ENCODE measurements around the gene FAM53B. TPM values are rescaled to one million over a fixed set of nuclear protein-coding genes. Genes with fewer than 3 reads are reported as not detected.

FAM53B gene
- total RNA-seq, 1 experiment from 2014 or later = 9.4 TPM

DNA sequence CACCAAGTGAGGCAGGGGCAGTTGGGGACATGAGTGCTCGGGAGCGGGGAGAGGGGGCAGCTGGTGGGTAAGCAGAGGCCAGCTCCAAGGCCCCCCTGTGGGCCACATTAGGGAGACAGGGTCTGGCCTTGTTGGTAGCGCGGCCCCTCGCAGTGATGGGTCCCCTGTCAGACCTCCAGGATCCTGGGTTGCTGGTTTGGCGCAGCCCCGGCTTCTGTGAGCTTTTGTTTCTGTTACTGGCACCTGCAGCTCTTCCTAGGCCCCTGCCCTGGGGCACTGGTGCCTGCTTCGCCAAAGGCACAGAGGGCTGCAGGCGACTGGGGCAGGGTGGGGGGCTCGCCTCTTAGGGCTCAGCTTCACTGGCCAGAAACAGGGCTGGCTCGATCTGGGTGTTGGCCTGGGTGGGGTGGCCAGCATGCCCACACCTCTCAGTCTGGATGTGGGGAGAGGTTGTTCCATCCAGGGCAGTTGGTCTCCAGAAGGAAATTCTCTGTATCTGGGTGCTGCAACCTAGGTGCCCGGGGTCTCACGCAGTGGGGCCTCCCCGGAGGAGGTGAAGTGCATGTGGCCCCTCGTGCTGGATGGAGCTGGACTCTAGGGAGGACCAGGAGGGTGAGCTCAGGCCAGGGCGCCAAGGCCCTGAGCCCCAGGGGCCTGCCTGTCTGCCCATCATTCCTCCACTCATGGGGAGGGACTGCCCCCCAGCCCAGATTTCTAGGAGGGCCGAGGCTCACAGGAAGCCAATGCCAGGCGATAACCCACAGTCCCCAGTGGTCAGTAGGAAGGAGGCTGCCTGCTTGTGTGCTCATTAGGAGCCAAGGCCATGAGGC is 143.9 kb downstream of the FAM53B start:
- no peak overlapping the region for H3K27ac ChIP-seq
- no peaks in the 10 kb centered on the region for H3K36me3 ChIP-seq
- H3K4me1 ChIP-seq = no peaks in the 10 kb centered on the region
- no peaks in the 10 kb centered on the region for H3K9me3 ChIP-seq (replicated peaks)
- no peak overlapping the region for H3K4me3 ChIP-seq
- DNase-seq = no peak
- no peaks in the 10 kb centered on the region for H3K27me3 ChIP-seq

- H3K27ac ChIP-seq = no peak overlapping the region
- H3K36me3 ChIP-seq = no peaks in the 10 kb centered on the region
- no peaks in the 10 kb centered on the region for H3K27me3 ChIP-seq
- DNase-seq = no peak
- no peaks in the 10 kb centered on the region for H3K9me3 ChIP-seq (replicated peaks)
- H3K4me3 ChIP-seq = no peak overlapping the region
- no peaks in the 10 kb centered on the region for H3K4me1 ChIP-seq
Observed at GRCh38 chr10:124599588-124600050, 144.6 kb downstream of the FAM53B start.

DNA sequence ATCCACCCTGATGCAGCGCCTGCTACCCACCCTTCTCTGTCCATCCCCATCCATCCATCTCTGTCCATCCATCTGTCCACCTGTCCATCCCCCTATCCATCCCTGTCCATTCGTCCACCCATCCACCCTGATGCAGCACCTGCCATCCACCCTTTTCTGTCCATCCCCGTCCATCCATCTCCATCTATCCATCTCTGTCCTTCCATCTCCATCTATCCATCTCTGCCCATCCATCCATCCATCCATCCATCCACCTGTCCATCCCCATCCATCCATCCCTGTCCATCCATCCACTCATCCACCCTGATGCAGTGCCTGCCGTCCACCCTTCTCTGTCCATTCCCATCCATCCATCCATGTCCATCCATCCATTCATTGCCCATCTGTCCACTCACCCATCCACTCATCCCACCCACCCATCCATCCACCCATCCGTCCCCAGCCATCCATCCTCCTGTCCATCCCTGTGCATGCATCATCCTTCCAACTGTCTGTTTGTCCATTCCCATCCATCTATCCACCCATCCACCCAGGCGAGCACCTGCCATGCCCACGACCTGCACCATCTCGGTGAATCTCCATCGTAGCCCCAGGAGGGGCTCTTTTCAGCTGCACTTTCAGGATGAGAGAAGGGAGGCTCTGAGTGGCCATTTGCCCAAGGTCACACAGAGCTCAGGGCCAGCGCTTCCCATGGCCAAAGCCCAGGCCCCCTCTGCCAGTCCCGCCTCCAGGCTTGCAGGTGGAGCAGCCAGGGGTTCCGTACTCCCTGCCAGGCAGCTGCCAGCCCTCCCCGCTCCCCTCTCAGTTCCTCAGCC is 145.2 kb downstream of the FAM53B start:
- H3K27ac ChIP-seq = no peak overlapping the region
- no peak for DNase-seq
- H3K4me3 ChIP-seq = no peak overlapping the region
- H3K36me3 ChIP-seq = no peaks in the 10 kb centered on the region
- no peaks in the 10 kb centered on the region for H3K27me3 ChIP-seq
- no peaks in the 10 kb centered on the region for H3K9me3 ChIP-seq (replicated peaks)
- H3K4me1 ChIP-seq = no peaks in the 10 kb centered on the region

DNA sequence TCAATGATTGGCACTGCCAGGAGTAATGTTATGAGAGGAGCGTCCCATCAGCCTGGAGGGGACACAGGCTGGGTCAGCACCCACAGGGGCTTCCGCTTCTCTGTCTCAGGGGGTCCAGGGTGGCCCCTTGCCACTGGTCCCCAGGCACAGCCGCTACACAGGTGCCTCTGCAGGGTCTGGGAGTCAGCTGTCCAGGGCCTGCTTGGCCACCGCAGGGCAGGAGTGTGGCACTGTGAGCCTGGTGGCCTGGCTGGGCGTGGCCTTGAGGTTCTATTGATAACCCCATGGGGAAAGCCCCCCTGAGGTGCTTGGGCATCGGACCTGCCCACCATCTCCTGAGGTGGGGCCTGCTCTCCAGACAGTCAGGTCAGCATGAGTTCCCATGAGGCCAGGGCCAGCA is 146.0 kb downstream of the FAM53B start:
- DNase-seq = no peak
- Histone ChIP-seq H3K27me3 (no peaks in the 10 kb centered on the region), H3K27ac (no peak overlapping the region), H3K9me3 (replicated peaks) (no peaks in the 10 kb centered on the region), H3K4me1 (no peaks in the 10 kb centered on the region), H3K36me3 (no peaks in the 10 kb centered on the region), H3K4me3 (no peak overlapping the region)

- Histone ChIP-seq H3K4me3 (no peak overlapping the region), H3K4me1 (no peaks in the 10 kb centered on the region), H3K36me3 (no peaks in the 10 kb centered on the region), H3K27me3 (no peaks in the 10 kb centered on the region), H3K9me3 (replicated peaks) (no peaks in the 10 kb centered on the region), H3K27ac (no peak overlapping the region)
- DNase-seq = no peak
Observed at GRCh38 chr10:124597846-124598165, 146.4 kb downstream of the FAM53B start.

GRCh38 chr10:124596962-124597845 is 147.0 kb downstream of the FAM53B start:
- no peaks in the 10 kb centered on the region for H3K4me1 ChIP-seq
- H3K36me3 ChIP-seq = no peaks in the 10 kb centered on the region
- no peak overlapping the region for H3K4me3 ChIP-seq
- H3K9me3 ChIP-seq (replicated peaks) = no peaks in the 10 kb centered on the region
- no peak overlapping the region for H3K27ac ChIP-seq
- no peak for DNase-seq
- no peaks in the 10 kb centered on the region for H3K27me3 ChIP-seq

GRCh38 chr10:124596116-124596785 is 147.9 kb downstream of the FAM53B start:
- no peaks in the 10 kb centered on the region for H3K27me3 ChIP-seq

DNA sequence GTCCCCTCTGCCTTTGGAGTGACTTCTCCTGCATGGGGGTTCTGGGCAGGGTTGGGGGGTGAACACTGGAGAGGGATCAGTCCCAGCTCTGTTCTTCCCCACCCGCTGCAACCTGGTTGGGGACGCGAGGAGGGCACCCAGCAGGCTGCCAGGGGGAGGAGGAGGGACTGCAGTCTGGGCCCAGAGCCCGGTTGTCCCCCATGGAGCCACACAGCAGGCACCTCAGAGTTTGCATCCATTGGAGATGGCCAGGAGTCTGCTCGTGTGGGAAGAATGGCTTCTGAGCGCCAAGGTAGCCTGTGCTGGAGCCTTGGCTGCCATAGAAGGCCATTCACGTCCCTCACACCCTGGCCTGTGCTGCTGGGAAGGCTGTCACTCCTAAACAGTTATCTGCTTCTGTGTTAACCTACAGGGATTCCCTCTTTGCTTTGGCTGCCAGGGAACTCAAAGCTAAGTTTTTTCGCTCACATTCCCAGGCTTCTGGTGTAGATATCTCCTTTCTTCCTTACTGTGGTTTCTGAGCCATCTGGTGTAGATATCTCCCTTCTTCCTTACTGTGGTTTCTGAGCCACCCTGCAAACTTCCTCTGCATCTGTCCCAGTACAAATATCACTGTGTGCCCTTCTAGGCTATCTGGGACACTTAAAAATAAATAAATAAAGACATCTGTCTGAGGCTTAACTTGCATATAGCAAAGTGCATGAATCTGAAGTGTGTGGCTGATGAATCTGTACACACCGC is 148.9 kb downstream of the FAM53B start:
- no peak for DNase-seq
- Histone ChIP-seq H3K27ac (no peak overlapping the region), H3K4me3 (no peak overlapping the region), H3K9me3 (replicated peaks) (no peaks in the 10 kb centered on the region), H3K4me1 (no peaks in the 10 kb centered on the region), H3K27me3 (no peaks in the 10 kb centered on the region), H3K36me3 (no peaks in the 10 kb centered on the region)

More at GRCh38 chr10:124596116-124596785, 147.9 kb downstream of the FAM53B start:
- H3K9me3 ChIP-seq (replicated peaks) = no peaks in the 10 kb centered on the region
- no peak for DNase-seq
- no peaks in the 10 kb centered on the region for H3K4me1 ChIP-seq
- H3K27ac ChIP-seq = no peak overlapping the region
- no peak overlapping the region for H3K4me3 ChIP-seq
- H3K36me3 ChIP-seq = no peaks in the 10 kb centered on the region

DNA sequence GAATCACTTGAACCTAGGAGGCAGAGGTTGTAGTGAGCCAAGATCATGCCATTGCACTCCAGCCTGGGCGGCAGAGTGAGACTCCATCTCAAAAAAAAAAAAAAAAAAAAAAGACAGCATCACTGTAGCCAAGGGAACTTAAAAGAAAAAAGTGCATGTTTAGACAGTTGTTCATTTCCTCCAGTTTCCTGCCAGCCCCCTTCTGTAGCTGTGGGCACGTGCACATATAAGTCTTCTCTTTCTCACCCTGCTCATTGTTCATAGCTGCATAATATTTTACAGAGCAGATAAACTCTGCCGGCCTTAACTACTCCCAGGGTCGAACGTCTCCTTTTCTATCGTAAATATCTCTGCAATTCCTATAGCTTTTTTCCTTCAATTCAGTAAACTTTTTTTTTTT is 149.9 kb downstream of the FAM53B start:
- H3K9me3 ChIP-seq (replicated peaks) = no peaks in the 10 kb centered on the region
- no peaks in the 10 kb centered on the region for H3K36me3 ChIP-seq
- DNase-seq = no peak
- no peak overlapping the region for H3K27ac ChIP-seq
- 0 out of 2 replicates have a peak, but pooled peaks cover 3% of the 10 kb centered on the region for H3K27me3 ChIP-seq
- peaks cover under 1% of the 10 kb centered on the region for H3K4me1 ChIP-seq
- no peak overlapping the region for H3K4me3 ChIP-seq

- DNase-seq = no peak
- Histone ChIP-seq H3K4me3 (no peak overlapping the region), H3K27me3 (0 out of 2 replicates have a peak, but pooled peaks cover 7% of the 10 kb centered on the region), H3K4me1 (peaks cover 8% of the 10 kb centered on the region), H3K36me3 (no peaks in the 10 kb centered on the region), H3K27ac (no peak overlapping the region), H3K9me3 (replicated peaks) (no peaks in the 10 kb centered on the region)
Observed at GRCh38 chr10:124593431-124593985, 150.7 kb downstream of the FAM53B start.

GRCh38 chr10:124592736-124593430 is 151.3 kb downstream of the FAM53B start:
- H3K27ac ChIP-seq = no peak overlapping the region
- no peak for DNase-seq
- H3K27me3 ChIP-seq = 0 out of 2 replicates have a peak, but pooled peaks cover 7% of the 10 kb centered on the region
- no peak overlapping the region for H3K4me3 ChIP-seq
- no peaks in the 10 kb centered on the region for H3K36me3 ChIP-seq
- H3K9me3 ChIP-seq (replicated peaks) = no peaks in the 10 kb centered on the region
- H3K4me1 ChIP-seq = peaks cover 10% of the 10 kb centered on the region

- no peak for DNase-seq
- Histone ChIP-seq H3K4me1 (peaks cover 10% of the 10 kb centered on the region), H3K9me3 (replicated peaks) (no peaks in the 10 kb centered on the region), H3K4me3 (no peak overlapping the region), H3K36me3 (no peaks in the 10 kb centered on the region), H3K27me3 (0 out of 2 replicates have a peak, but pooled peaks cover 7% of the 10 kb centered on the region), H3K27ac (no peak overlapping the region)
Observed at GRCh38 chr10:124592101-124592500, 152.1 kb downstream of the FAM53B start.

DNA sequence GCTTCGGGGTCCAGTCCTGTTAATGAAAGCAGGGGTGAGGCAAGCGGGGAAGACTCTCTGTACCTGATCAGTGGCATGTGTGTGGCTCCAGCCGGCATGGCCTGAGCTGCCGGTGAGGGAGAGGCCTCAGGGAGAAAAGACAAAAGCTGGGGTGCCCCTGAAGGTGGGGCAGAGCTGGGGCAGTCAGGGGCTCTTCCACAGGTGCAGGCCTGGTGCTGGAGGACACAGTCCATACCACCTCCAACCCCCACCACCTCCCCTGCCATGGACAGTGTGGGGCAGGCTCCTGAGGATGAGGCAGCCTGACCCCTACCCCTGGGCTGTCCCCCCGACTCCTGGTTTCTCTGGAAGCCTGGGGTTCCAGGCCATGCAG is 153.1 kb downstream of the FAM53B start:
- no peak overlapping the region for H3K27ac ChIP-seq
- H3K36me3 ChIP-seq = no peaks in the 10 kb centered on the region
- 0 out of 2 replicates have a peak, but pooled peaks cover 7% of the 10 kb centered on the region for H3K27me3 ChIP-seq
- peaks cover 10% of the 10 kb centered on the region for H3K4me1 ChIP-seq
- no peaks in the 10 kb centered on the region for H3K9me3 ChIP-seq (replicated peaks)
- DNase-seq = no peak
- H3K4me3 ChIP-seq = no peak overlapping the region

All from SJCRH30 (cell line).